Activated T-helper 2 cell treated with anti-CD3 and anti-CD28 coated beads, Interferon-gamma antibody, Interleukin-2, Interleukin-4, amounts not matched to agents 10 μg/mL and 5 μg/mL and 100 μg/mL, durations not matched to agents 14 hours and 24 hours and 36 hours (primary cell): ENCODE results near the gene PTRH1. TPM values are rescaled to one million over a fixed set of nuclear protein-coding genes. Genes with fewer than 3 reads are reported as not detected.

Source experiments
- DNase-seq: peaks from one replicate; pipeline ENCODE4 v3.0.0; 2021; ENCODE audit warnings: low spot score
- H3K27ac Mint-ChIP-seq: one replicate; pipeline ENCODE4 v1.8.0; 2021; ENCODE audit warnings: mixed read lengths
- H3K27me3 Mint-ChIP-seq: one replicate; pipeline ENCODE4 v1.8.0; 2021; ENCODE audit warnings: low read depth, mixed read lengths
- H3K36me3 Mint-ChIP-seq: one replicate; pipeline ENCODE4 v1.8.0; 2021; ENCODE audit warnings: low read depth, mixed read lengths
- H3K4me1 Mint-ChIP-seq: one replicate; pipeline ENCODE4 v1.8.0; 2021; ENCODE audit warnings: low read depth, mixed read lengths
- H3K4me3 Mint-ChIP-seq: one replicate; pipeline ENCODE4 v1.8.0; 2021; ENCODE audit warnings: low read depth, mild to moderate bottlenecking, moderate library complexity, mixed read lengths
- H3K9me3 Mint-ChIP-seq: one replicate; pipeline ENCODE4 v1.8.0; 2021; ENCODE audit warnings: mixed read lengths
- intact Hi-C: fragments of 100-400 bp; cut with micrococcal nuclease; formaldehyde crosslinking; loops from one replicate; pipeline ENCODE4 v1.15.1; 2023
- total RNA-seq: library from RNA; stranded (reverse); gene quantifications from 2 replicates; pipeline ENCODE4 v1.2.3, GENCODE V29; 2022

The PTRH1 gene
- total RNA-seq, 1 donor from 2014 or later = 20.1 TPM

GRCh38 chr9:127753148-127753547 is 37.7 kb upstream of the PTRH1 start:
- DNase-seq = no peak
- H3K9me3 Mint-ChIP-seq = no peaks in the 10 kb centered on the region
- H3K27me3 Mint-ChIP-seq = no peaks in the 10 kb centered on the region
- intact Hi-C loops = no loop called here
- H3K36me3 Mint-ChIP-seq = peaks cover 29% of the 10 kb centered on the region
- no peaks in the 10 kb centered on the region for H3K4me1 Mint-ChIP-seq
- no peak overlapping the region for H3K27ac Mint-ChIP-seq
- H3K4me3 Mint-ChIP-seq = no peak overlapping the region

DNA sequence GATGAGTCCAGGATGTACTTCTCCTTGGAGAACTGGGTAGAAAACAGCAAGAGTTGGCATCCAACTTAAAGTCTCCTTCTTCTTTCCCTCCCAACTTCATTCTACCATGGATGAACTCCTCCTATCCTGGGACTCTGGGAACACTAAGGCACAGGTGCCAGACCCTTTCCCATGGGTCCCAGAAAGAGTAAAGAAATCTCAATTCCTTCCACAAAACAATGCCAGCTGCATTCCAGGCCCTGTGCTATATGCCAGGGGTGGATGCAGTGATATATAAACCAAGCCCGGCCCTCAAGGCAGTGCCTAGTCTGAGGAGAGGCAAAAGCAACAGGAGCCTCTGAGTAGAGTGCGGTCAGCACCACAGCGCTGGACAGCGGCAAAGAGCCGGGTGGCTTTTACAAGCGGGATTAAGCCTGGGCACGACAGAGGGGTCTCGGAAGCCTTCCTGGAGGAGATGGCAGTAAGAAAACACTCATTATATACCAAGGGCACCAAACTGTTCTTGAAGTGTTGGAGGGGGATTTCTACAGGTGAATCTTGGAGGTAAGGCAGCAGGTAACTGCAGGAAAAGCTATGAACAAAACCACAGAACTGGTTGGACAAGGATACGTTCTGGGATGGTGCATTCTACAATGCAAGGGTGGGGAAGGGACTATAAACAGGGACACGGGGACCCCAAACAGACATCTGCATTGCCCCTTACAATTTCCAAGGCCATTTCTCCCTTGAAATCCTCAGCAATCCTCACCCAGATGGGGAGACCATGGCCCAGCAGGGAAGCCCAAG is 36.0 kb upstream of the PTRH1 start:
- intact Hi-C loops = no loop called here
- no peaks in the 10 kb centered on the region for H3K4me1 Mint-ChIP-seq
- no peaks in the 10 kb centered on the region for H3K27me3 Mint-ChIP-seq
- H3K36me3 Mint-ChIP-seq = peaks cover 43% of the 10 kb centered on the region
- no peaks in the 10 kb centered on the region for H3K9me3 Mint-ChIP-seq
- H3K27ac Mint-ChIP-seq = no peak overlapping the region
- H3K4me3 Mint-ChIP-seq = no peak overlapping the region
- DNase-seq = no peak

- peaks cover 52% of the 10 kb centered on the region for H3K36me3 Mint-ChIP-seq
- H3K27me3 Mint-ChIP-seq = no peaks in the 10 kb centered on the region
- no peaks in the 10 kb centered on the region for H3K9me3 Mint-ChIP-seq
- no peak overlapping the region for H3K27ac Mint-ChIP-seq
- DNase-seq = no peak
- no peaks in the 10 kb centered on the region for H3K4me1 Mint-ChIP-seq
- intact Hi-C loops = no loop called here
- no peak overlapping the region for H3K4me3 Mint-ChIP-seq
These were observed 33.8 kb upstream of the PTRH1 start for GRCh38 chr9:127749090-127749787.

GRCh38 chr9:127746959-127747569 is 31.6 kb upstream of the PTRH1 start:
- peaks cover 62% of the 10 kb centered on the region for H3K36me3 Mint-ChIP-seq
- DNase-seq = no peak
- no peaks in the 10 kb centered on the region for H3K4me1 Mint-ChIP-seq
- intact Hi-C loops = no loop called here
- H3K4me3 Mint-ChIP-seq = no peak overlapping the region
- H3K9me3 Mint-ChIP-seq = no peaks in the 10 kb centered on the region
- no peaks in the 10 kb centered on the region for H3K27me3 Mint-ChIP-seq
- H3K27ac Mint-ChIP-seq = peak overlapping the region; percentile 38

- H3K4me3 Mint-ChIP-seq = no peak overlapping the region
- intact Hi-C loops = no loop called here
- H3K4me1 Mint-ChIP-seq = no peaks in the 10 kb centered on the region
- peaks cover 54% of the 10 kb centered on the region for H3K36me3 Mint-ChIP-seq
- no peak for DNase-seq
- H3K9me3 Mint-ChIP-seq = no peaks in the 10 kb centered on the region
- H3K27ac Mint-ChIP-seq = peak overlapping the region; percentile 42
- no peaks in the 10 kb centered on the region for H3K27me3 Mint-ChIP-seq
These were observed 29.1 kb upstream of the PTRH1 start for GRCh38 chr9:127744398-127745110.

- Mint-ChIP-seq H3K27ac (no peak overlapping the region), H3K9me3 (no peaks in the 10 kb centered on the region), H3K4me3 (no peak overlapping the region), H3K36me3 (peaks cover 49% of the 10 kb centered on the region), H3K27me3 (no peaks in the 10 kb centered on the region), H3K4me1 (no peaks in the 10 kb centered on the region)
- DNase-seq = no peak
- intact Hi-C loops = no loop called here
These were observed 27.1 kb upstream of the PTRH1 start for GRCh38 chr9:127742435-127743088.

DNA sequence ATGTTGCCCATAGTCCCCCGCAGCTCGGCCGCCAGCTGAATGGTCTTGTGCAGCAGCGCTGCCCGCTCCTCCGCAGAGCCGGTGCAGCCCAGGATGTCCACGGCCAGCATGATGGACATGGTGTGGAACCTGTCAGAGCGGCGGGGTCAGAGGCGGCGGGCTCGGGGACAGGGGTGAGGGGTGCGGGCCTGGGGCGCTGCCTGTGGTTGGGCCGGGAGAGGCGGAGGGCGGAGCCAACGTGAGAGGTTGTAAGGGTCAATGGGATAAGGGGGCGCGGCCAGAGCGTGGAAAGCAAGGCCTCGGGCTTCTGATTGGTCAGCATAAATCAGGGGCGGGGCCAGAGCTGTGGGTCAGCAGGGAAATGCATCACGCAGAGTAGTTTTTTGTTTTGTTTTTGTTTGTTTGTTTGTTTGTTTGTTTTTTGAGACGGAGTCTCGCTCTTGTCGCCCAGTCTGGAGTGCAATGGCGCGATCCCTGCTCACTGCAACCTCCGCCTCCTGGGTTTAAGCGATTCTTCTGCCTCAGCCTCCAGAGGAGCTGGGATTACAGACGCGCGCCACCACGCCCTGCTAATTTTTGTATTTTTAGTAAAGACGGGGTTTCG is 26.5 kb upstream of the PTRH1 start:
- Mint-ChIP-seq H3K27ac (no peak overlapping the region), H3K9me3 (no peaks in the 10 kb centered on the region), H3K27me3 (no peaks in the 10 kb centered on the region), H3K36me3 (peaks cover 46% of the 10 kb centered on the region), H3K4me1 (no peaks in the 10 kb centered on the region), H3K4me3 (no peak overlapping the region)
- intact Hi-C loops = no loop called here
- DNase-seq = no peak

DNA sequence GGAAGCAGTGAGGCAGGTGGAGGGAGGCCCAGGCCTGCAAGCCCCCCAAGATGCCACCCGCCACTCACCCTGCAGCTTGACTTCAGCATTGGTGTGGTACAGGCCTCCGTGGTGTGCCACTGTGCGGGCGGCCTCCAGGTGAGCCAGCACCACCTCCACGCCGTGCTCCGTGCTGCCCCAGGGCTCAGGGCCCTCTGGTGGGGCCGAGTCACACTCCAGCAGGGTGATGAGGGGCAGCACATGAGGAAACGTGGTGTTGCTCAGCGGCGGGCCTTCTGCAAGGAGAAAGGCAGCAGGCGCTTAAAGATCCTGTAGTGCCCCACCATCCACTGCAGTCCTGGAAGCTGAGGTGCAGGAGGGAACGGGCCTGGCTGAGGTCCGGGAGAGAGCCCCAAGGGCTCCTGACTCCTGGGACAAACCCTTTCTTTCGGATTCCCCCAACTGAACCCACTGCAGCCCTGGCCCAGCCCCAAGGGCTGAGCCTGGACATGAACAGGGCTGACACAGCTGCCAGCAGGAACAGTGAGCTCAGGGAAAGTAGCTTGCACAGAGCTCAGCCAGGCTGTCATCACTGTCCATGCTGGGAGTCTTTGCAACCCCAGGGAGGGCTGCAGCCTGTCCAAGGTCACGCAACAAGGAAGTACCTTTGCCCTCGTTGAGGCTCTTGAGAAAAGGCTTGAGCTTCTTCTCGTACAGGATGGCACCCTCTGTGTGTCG is 24.3 kb upstream of the PTRH1 start:
- no peak overlapping the region for H3K4me3 Mint-ChIP-seq
- H3K27me3 Mint-ChIP-seq = no peaks in the 10 kb centered on the region
- no peaks in the 10 kb centered on the region for H3K9me3 Mint-ChIP-seq
- peaks cover 39% of the 10 kb centered on the region for H3K36me3 Mint-ChIP-seq
- DNase-seq = no peak
- intact Hi-C loops = no loop called here
- no peak overlapping the region for H3K27ac Mint-ChIP-seq
- H3K4me1 Mint-ChIP-seq = peaks cover 5% of the 10 kb centered on the region

- peaks cover 32% of the 10 kb centered on the region for H3K36me3 Mint-ChIP-seq
- H3K27ac Mint-ChIP-seq = no peak overlapping the region
- intact Hi-C loops = no loop called here
- no peaks in the 10 kb centered on the region for H3K27me3 Mint-ChIP-seq
- H3K4me3 Mint-ChIP-seq = no peak overlapping the region
- DNase-seq = no peak
- H3K9me3 Mint-ChIP-seq = no peaks in the 10 kb centered on the region
- peaks cover 9% of the 10 kb centered on the region for H3K4me1 Mint-ChIP-seq
These were observed 23.2 kb upstream of the PTRH1 start for GRCh38 chr9:127738666-127739065.

DNA sequence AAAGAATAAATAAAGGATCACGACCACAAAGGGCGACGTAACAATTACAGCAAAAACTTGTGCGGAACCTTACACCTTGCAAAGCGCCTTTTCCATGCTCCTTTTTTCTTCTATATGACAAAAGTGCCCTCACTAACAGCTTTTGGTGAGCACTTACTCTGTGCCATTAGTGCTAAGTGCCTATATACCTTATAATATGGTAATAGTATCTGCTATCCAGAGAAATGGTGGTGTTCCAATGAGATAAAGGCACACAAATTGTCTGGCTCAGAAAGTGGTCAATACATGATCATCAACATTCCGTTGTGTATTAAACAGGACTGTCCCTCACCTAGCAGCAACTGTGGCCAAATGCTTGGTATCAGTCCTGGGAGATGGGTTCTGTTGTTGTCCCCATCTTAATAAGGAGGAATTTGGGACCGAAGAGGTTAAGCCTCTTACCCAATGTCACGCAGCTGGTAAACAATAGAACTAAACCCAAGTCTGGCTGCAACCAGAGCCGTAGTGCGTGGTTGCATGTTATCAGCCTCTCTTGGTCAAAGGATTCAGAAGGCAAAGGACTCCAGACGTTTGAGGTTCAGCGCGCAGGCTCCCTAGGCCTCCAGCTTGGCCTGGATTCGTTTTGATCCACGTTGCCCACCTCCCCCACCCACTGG is 20.2 kb upstream of the PTRH1 start:
- no peak for DNase-seq
- H3K4me3 Mint-ChIP-seq = peak overlapping the region; percentile 91
- H3K36me3 Mint-ChIP-seq = peaks cover 18% of the 10 kb centered on the region
- H3K27me3 Mint-ChIP-seq = no peaks in the 10 kb centered on the region
- intact Hi-C loops = loop anchor here (1.0 to 2.0 kb wide), 5 partner anchors 36 to 186 kb away; partner anchors contain the start of gene STXBP1
- peaks cover 11% of the 10 kb centered on the region for H3K4me1 Mint-ChIP-seq
- H3K27ac Mint-ChIP-seq = peak overlapping the region; percentile 95
- H3K9me3 Mint-ChIP-seq = no peaks in the 10 kb centered on the region
